ENCODE results near the gene SREBF2.

SREBF2 gene

DNA sequence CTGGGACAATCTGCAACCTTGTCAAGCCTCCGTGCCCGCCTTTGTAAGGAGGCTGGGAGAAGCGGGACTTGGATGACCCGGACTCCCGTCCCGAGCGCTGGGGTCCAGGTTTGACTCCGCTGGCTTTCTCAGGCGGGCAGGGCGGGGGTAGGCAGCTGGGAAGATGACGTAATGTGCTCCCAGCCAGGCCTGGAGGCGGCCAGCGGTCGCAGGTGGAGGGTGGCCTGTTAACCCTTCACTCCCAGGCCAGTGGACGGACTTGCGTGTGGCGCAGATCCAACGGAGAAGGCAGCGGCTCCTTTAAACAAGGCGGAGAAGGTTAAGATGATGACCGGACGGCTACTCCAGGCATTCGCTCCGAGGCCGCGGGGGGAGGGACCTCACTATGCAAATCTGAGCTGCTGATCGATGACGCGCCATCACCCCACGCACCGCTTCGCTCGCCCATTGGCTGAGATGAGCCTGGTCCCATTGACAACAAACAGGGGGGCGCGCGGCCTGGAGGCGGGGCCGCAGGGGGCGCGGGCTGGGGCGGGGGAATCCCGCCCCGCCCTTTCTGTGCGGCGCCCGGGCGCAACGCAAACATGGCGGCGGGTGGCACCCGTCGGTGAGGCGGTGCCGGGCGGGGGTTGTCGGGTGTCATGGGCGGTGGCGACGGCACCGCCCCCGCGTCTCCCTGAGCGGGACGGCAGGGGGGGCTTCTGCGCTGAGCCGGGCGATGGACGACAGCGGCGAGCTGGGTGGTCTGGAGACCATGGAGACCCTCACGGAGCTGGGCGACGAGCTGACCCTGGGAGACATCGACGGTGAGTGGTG lies at the start of gene SREBF2:
Gene SREBF2, plus strand, starts transcription at position 553 of the 816 bp plus-strand sequence. Its CDS starts 166 bp downstream, at position 719.
- peak; percentile 87 to 94 for DNase-seq

- DNase-seq = no peak
Observed at GRCh38 chr22:41787331-41787730, 45.6 kb upstream of the SREBF2 start.

GRCh38 chr22:41793871-41794270 lies 39.0 kb upstream of the SREBF2 start:
- DNase-seq = no peak

DNA sequence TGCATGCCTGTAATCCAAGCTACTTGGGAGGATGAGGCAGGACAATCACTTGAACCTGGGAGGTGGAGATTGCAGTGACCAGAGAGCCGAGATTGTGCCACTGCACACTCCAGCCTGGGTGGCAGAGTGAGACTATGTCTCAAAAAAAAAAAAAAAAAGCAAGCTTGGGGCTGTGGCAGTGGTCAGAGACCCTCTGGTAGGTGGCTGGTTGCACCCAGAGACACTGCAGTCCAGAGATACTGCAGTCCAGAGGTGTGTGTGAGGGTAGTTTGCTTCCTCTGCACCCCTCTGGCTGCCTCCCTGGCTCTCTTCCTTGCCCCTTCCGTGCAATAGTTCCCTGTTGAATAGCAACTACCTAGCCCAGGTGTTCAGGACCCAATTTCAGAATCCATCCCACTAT lies 34.2 kb upstream of the SREBF2 start:
- no peak for DNase-seq

GRCh38 chr22:41799486-41800347 lies 33.2 kb upstream of the SREBF2 start:
- DNase-seq = no peak

DNA sequence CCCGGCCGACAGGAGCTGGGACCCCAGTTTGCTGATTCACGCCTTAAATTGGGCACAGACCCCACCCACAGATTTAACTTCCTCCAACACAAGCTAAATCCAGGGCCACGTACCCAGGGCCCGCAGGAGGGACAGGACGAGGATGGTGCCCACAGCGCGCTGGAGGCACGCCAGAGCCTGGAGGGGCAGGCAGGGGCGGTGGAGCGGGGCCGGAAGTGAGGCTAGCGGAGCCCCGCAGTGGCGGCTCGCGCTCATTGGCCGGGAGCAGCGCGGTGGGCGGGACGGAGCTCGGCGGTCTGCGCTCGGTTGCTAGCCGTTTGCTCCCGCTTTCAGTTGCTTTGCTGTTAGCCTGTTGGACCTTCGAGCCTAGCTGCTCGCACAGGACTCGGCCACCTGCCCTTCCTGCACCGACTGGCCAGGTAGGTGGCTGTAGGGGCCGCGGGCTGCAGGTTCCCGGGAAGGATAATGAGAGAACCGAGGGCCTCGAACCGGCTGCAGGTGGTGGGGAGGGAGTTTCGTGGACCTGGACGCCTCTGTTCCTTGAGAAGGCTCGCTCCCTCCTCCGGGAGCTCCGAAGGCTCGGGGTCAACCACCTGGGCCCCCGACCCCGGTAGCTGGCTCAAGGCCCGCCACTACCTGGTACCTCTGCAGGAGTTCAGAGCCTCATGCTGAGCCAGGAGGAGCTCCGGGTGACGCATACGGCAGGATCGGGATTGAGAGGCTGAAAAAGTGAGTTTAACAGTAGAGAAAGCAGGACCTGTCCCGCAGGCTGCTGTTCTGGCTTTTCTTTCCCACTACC lies 32.4 kb upstream of the SREBF2 start, which contains the start of gene CCDC134:
Gene CCDC134, plus strand, starts transcription at position 332 of the 799 bp plus-strand sequence. CDS start 8,212 bp downstream, outside the sequence.
- DNase-seq = peak; percentile 31 to 58

- no peak for DNase-seq
Observed at GRCh38 chr22:41801147-41801819, 31.6 kb upstream of the SREBF2 start.

DNA sequence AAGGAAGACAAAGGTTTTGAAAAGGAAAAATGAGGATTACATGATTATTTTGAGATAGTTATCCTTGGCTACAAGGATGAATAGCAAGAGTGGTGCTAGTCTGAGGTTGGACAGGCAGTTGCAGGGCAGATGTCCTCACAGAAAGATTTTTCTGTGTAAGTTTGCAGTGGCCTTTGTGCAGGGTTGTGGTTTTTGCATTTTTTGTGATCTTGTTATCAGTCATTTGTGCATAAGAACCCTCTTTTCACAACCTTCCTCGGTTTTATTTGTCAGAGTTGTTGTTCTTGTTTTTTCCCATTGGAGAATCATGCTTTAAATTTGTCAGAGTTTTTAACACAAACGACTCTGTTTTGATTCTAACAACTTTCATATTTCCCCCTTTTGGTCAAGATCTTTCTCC lies 31.0 kb upstream of the SREBF2 start:
- no peak for DNase-seq

GRCh38 chr22:41805639-41806038 lies 27.3 kb upstream of the SREBF2 start:
- DNase-seq = no peak

DNA sequence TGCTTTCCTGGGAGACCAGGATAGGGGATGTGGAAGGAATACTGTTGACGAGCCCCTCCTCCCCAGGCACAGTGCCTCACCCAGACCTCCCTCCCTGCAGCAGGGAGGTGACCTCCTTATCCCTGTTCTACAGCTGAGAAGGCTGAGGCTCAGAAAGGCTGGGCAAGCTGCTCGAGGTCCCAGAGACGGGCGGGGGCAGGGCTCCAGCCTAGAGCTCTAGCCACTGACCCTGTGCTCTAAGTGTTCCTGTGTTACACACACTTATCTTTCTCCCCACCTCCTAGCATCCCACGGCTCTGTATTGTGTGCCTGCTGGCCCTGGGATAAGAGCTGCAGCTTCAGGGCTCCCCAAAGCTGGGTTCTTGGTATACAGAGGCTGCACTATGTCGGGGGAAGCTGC lies 24.5 kb upstream of the SREBF2 start:
- DNase-seq = no peak

GRCh38 chr22:41810022-41810421 lies 22.9 kb upstream of the SREBF2 start:
- DNase-seq = no peak

GRCh38 chr22:41812805-41813545 lies 19.9 kb upstream of the SREBF2 start:
- no peak for DNase-seq

GRCh38 chr22:41813726-41814410 lies 19.0 kb upstream of the SREBF2 start:
- DNase-seq = no peak

- DNase-seq = no peak
Observed at GRCh38 chr22:41815716-41816115, 17.2 kb upstream of the SREBF2 start.

GRCh38 chr22:41816241-41816640 lies 16.7 kb upstream of the SREBF2 start:
- DNase-seq = no peak

- no peak for DNase-seq
Observed at GRCh38 chr22:41816871-41817270, 16.0 kb upstream of the SREBF2 start.

DNA sequence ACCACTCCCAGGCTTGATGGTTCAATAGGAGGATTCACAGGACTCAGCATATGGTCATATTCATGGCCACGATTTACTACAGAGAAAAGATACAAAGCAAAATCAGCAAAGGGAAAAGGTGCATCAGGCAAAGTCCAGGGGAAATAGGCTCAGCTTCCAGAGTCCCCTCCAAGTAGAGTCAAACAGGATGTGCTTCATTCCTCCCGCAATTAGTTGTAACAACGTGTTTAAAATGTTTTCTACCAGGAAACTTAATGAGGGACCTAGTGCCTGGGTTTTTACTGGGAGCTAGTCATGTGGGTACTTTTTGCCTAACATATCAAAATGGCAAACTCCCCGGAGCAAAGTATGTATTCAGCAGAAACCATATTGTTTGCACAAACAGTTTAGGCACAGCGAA lies 14.9 kb upstream of the SREBF2 start:
- DNase-seq = no peak

- DNase-seq = no peak
Observed at GRCh38 chr22:41818596-41818995, 14.3 kb upstream of the SREBF2 start.

DNA sequence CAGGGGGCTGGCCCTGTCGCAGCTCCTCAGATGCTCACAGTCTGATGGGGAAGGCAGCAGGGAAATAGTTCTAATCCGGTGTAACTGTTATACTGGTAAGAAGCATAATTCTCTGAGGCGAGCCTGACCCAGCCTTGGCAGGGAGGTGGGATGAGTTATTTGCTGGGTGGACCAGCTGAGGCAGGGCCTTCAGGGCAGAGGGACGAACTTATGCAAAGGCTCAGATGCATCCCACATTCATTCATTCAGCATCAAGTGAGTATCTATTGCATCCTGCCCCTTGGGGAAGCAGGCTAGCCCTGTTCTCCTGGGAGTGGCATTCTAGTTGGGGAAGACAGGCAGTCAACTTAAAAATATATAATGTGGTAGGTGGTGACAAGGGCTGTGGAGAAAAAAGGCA lies 13.6 kb upstream of the SREBF2 start:
- no peak for DNase-seq

- DNase-seq = no peak
Observed at GRCh38 chr22:41820447-41820846, 12.5 kb upstream of the SREBF2 start.
